ENCODE data around the gene MAN2A2. TPM values are rescaled to one million over a fixed set of nuclear protein-coding genes. Genes with fewer than 3 reads are reported as not detected.

The MAN2A2 gene
- total and polyA plus RNA-seq, 2 of the 8 experiments (the other 6 are each of a cell fraction or from before 2014, with no cell fraction given), result 23.1 to 29.7 TPM

DNA sequence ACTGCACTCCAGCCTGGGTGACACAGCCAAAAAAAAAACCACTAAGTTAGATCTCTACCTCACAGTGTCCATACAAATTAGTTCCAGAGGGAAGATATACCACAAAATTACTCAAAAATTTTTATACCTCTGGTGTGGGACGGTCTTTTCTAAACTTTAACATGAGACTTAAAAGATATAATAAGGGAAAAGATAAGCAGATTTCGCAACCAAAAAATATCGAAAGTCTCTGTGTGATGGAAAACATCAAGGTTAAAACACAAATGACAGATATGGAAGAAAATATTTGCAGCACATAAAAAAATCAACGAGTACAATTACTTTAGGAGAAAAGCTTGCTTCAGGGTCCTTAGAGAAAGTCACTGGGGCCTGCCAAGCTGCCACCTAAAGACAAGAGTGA, 18.8 kb downstream of the MAN2A2 start:
- FAIRE-seq, result no peak
- Histone ChIP-seq H3K18ac (ENCODE audit: extremely low read depth, low read length) (no peak overlapping the region), H4K91ac (replicated peaks; ENCODE audit: insufficient read length, low read length) (no peak overlapping the region), H3K79me1 (ENCODE audit: low read depth, low read length) (no peaks in the 10 kb centered on the region), H3K9ac (replicated peaks in 1 of 4; ENCODE audit: extremely low read depth in 1 of 4, low read depth in 3 of 4, low read length in 3 of 4) (no peak overlapping the region), H3K56ac (replicated peaks; ENCODE audit: insufficient read length, low read depth, low read length) (no peak overlapping the region), H2BK5ac (ENCODE audit: low read depth, low read length) (no peak overlapping the region), H3K4me3 (ENCODE audit: extremely low read depth in 1 of 4, insufficient read depth in 2 of 4, low read depth in 3 of 4, low read length in 4 of 4) (no peak overlapping the region), H3K9me3 (ENCODE audit: insufficient read depth in 2 of 2, low read depth in 1 of 2, low read length in 1 of 2) (no peaks in the 10 kb centered on the region), H4K20me1 (replicated peaks in 1 of 2; ENCODE audit: control insufficient read depth in 1 of 2, insufficient read depth in 2 of 2, low read length in 2 of 2) (peaks cover 0 to 1% of the 10 kb centered on the region in 2 experiments), H3K23ac (ENCODE audit: insufficient read length) (no peak overlapping the region), H3K4me1 (replicated peaks in 1 of 4; ENCODE audit: control insufficient read depth in 3 of 4, insufficient read depth in 4 of 4, low read length in 3 of 4) (no peaks in the 10 kb centered on the region), H3K27me3 (replicated peaks in 1 of 4; ENCODE audit: control insufficient read depth in 3 of 4, extremely low read depth in 1 of 4, insufficient read depth in 3 of 4, low read length in 3 of 4) (no peaks in the 10 kb centered on the region; a peak in 1 of 7 replicates), H2BK120ac (replicated peaks; ENCODE audit: low read depth, low read length) (no peak overlapping the region), H3K14ac (ENCODE audit: insufficient read length) (no peak overlapping the region), H4K5ac (ENCODE audit: insufficient read length, low read depth, low read length) (no peak overlapping the region), H2BK15ac (ENCODE audit: low read length) (no peak overlapping the region), H3K4ac (replicated peaks; ENCODE audit: insufficient read length, low read depth, low read length) (no peak overlapping the region), H3K4me2 (ENCODE audit: insufficient read depth in 1 of 2, low read depth in 2 of 2, low read length in 2 of 2) (no peak overlapping the region), H3K79me2 (ENCODE audit: control insufficient read depth in 1 of 2, insufficient read depth in 2 of 2, low read length in 2 of 2) (no peaks in the 10 kb centered on the region), H2BK12ac (ENCODE audit: low read depth, low read length) (no peak overlapping the region), H4K8ac (ENCODE audit: extremely low read depth, insufficient read depth, low read length) (no peak overlapping the region), H3K23me2 (ENCODE audit: low read depth, low read length) (no peaks in the 10 kb centered on the region), H2BK20ac (ENCODE audit: low read length) (no peak overlapping the region), H2AK5ac (ENCODE audit: low read depth, low read length) (no peak overlapping the region), H2AFZ (ENCODE audit: low read length) (no peak overlapping the region), H3K36me3 (ENCODE audit: control insufficient read depth in 2 of 4, insufficient read depth in 4 of 4, low read length in 3 of 4) (no peaks in the 10 kb centered on the region; a peak in 2 of 8 replicates), H3K27ac (ENCODE audit: low read depth, low read length) (no peak overlapping the region)
- ChIA-PET POLR2A (ENCODE audit: partially characterized antibody) (interaction anchor here (1.3 kb wide), 1 partner anchor 11 kb away, joined by 3 read pairs; the partner anchor contains the start of gene HDDC3), CTCF (ENCODE audit: partially characterized antibody) (interaction anchor here (2.4 to 4.6 kb wide), 2 partner anchors 11 to 26 kb away, joined by 6 to 58 read pairs; partner anchors contain the start of genes HDDC3 and UNC45A)
- 96% methylated on average over 4 of the region's 4 CpGs; no CpG with 5 or more reads in 1 of the 2 experiments for WGBS, 2 experiments (ENCODE audit: extremely low coverage in 1 of 2, insufficient coverage in 1 of 2, insufficient read length in 1 of 2, insufficient replicate concordance in 2 of 2, low coverage in 1 of 2, low lambda C conversion rate in 2 of 2, missing lambda C conversion rate in 1 of 2)
- no peak for DNase-seq (ENCODE audit: low read depth in 1 of 2, low spot score in 2 of 2)
- TF ChIP-seq CTBP2 (IDR thresholded peaks at IDR 0.05; ENCODE audit: borderline replicate concordance, insufficient read depth, insufficient read length, low read length) (no peak), CREB1 (IDR thresholded peaks at IDR 0.05) (no peak), RBBP5 (IDR thresholded peaks at IDR 0.05; ENCODE audit: borderline replicate concordance, low read depth, low read length) (no peak), TAF7 (optimal IDR thresholded peaks at IDR 0.05; ENCODE audit: borderline replicate concordance, low read depth, low read length) (no peak), GABPA (IDR thresholded peaks at IDR 0.05; ENCODE audit: borderline replicate concordance, insufficient read depth, low read length) (no peak)
- TF ChIP-seq, protein P1, sequence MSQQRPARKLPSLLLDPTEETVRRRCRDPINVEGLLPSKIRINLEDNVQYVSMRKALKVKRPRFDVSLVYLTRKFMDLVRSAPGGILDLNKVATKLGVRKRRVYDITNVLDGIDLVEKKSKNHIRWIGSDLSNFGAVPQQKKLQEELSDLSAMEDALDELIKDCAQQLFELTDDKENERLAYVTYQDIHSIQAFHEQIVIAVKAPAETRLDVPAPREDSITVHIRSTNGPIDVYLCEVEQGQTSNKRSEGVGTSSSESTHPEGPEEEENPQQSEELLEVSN (IDR thresholded peaks at IDR 0.05), result no peak
